Colonic mucosa (tissue), 4 donors: ENCODE results near the gene ACVR1. TPM values are rescaled to one million over a fixed set of nuclear protein-coding genes. Genes with fewer than 3 reads are reported as not detected.

ENCODE experiments used
- DNase-seq: peaks from one replicate; pipeline ENCODE4 v3.0.0-alpha.2; 2020
- H3K27ac ChIP-seq: fragments of 200-600 bp; one replicate; pipeline ENCODE4 v1.8.0; 2021
- H3K27me3 ChIP-seq: fragments of 200-600 bp; one replicate; pipeline ENCODE4 v1.8.0; 2021
- H3K36me3 ChIP-seq: fragments of 200-600 bp; one replicate; pipeline ENCODE4 v1.8.0; 2021
- H3K4me1 ChIP-seq: fragments of 200-600 bp; one replicate; pipeline ENCODE4 v1.8.0; 2021; ENCODE audit warnings: mild to moderate bottlenecking
- H3K4me3 ChIP-seq: fragments of 200-600 bp; one replicate; pipeline ENCODE4 v1.8.0; 2021
- H3K9ac ChIP-seq, 2 donors: one replicate each; pipeline ENCODE4 v1.7.0; 2013; ENCODE audit warnings: control low read depth in 2 of 2, low read depth in 2 of 2, low read length in 2 of 2
- H3K9me3 ChIP-seq: fragments of 200-600 bp; one replicate; pipeline ENCODE4 v1.8.0; 2021
- intact Hi-C: fragments of 100-400 bp; cut with DNase I; formaldehyde crosslinking; loops from one replicate; pipeline ENCODE4 v1.14.1; 2022
- total RNA-seq, 2 donors: library from RNA; stranded (reverse); fragmentation: NEBNext Ultra II Directional in 1 of 2; extraction: Animal tissue kit (Norgen Biotek cat#: 25700) in 1 of 2; gene quantifications; one replicate each; pipeline ENCODE4 v1.2.1, GENCODE V29; 2021
- TF ChIP-seq, protein P1 (sequence below): fragments of 200-600 bp; IDR thresholded peaks from one replicate; pipeline ENCODE4 v1.8.0; 2022; ENCODE audit warnings: antibody characterized with exemption, mild to moderate bottlenecking
- donor health status: healthy.
- donor health status: DM: no; HTN: no; CAD: no.
- donor health status: DM: no; HTN: no; CAD: no.

Gene ACVR1
- total RNA-seq, 2 donors from 2014 or later: 15.8 to 18.0 TPM

DNA sequence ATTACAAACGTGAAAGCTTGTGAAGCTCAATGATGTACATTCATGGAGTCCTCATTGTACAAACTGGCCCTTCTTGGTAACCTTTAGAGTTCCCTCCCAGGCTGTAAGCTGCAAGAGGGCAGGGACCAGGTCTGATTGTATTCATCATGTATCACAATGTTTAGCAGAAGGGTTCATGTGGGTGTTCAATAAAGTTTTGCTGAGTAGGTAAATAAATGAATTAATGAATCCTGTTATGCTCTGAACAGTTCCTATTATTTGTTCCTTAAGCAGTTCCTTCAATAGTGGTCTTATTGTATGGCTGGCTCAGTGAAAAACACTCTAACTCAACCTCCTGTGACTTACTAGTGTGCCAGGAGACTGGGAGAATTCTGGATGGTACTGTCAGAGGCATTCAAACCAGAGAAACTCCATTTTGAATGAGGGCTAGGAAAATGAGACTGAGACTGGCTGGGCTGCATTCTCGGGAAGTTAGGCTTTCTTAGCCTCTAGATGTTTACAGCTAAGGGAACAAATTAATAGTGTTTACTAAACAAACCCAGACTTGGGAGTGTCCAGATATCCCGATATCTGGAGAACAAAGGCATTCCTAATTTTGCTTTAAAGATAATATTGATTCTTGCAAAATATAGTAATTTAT, 1.8 kb upstream of the ACVR1 start:
- no peak for DNase-seq
- no peak overlapping the region for H3K4me3 ChIP-seq
- peaks cover 5% of the 10 kb centered on the region for H3K4me1 ChIP-seq
- H3K27ac ChIP-seq: no peak overlapping the region
- H3K9ac ChIP-seq: no peak overlapping the region
- TF ChIP-seq, protein P1, sequence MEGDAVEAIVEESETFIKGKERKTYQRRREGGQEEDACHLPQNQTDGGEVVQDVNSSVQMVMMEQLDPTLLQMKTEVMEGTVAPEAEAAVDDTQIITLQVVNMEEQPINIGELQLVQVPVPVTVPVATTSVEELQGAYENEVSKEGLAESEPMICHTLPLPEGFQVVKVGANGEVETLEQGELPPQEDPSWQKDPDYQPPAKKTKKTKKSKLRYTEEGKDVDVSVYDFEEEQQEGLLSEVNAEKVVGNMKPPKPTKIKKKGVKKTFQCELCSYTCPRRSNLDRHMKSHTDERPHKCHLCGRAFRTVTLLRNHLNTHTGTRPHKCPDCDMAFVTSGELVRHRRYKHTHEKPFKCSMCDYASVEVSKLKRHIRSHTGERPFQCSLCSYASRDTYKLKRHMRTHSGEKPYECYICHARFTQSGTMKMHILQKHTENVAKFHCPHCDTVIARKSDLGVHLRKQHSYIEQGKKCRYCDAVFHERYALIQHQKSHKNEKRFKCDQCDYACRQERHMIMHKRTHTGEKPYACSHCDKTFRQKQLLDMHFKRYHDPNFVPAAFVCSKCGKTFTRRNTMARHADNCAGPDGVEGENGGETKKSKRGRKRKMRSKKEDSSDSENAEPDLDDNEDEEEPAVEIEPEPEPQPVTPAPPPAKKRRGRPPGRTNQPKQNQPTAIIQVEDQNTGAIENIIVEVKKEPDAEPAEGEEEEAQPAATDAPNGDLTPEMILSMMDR: no peak
- H3K36me3 ChIP-seq: no peaks in the 10 kb centered on the region
- no peaks in the 10 kb centered on the region for H3K27me3 ChIP-seq
- no peaks in the 10 kb centered on the region for H3K9me3 ChIP-seq
- intact Hi-C loops: loop anchor here (5.0 to 10.0 kb wide), 2 partner anchors 91 to 127 kb away; no protein-coding TSS in a partner anchor

DNA sequence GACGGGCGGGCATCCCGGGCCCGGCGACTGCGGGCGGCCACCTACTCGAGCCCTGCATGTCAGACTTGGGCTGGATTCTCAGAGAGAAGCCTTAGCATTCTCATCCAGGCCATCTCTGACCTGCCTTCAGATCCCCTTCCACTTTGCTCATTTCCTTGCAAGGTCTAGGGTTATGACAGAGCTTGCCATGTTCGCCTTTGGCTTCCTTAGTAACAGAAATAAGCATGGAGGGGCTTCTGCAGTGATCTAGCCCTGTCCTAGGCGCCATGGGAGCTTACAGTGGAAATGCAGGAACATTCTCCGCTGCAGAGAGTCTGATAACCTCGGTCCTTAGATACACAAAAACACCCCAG, 632 bp upstream of the ACVR1 start:
- H3K4me1 ChIP-seq: peaks cover 5% of the 10 kb centered on the region
- no peaks in the 10 kb centered on the region for H3K27me3 ChIP-seq
- DNase-seq: no peak
- H3K4me3 ChIP-seq: peak overlapping the region; percentile 73
- no peaks in the 10 kb centered on the region for H3K9me3 ChIP-seq
- peak overlapping the region; percentile 76 to 89 for H3K9ac ChIP-seq
- intact Hi-C loops: loop anchor here (5.0 to 10.0 kb wide), 2 partner anchors 89 to 128 kb away; no protein-coding TSS in a partner anchor
- H3K27ac ChIP-seq: peak overlapping the region; percentile 97
- TF ChIP-seq, protein P1: no peak
- H3K36me3 ChIP-seq: no peaks in the 10 kb centered on the region

DNA sequence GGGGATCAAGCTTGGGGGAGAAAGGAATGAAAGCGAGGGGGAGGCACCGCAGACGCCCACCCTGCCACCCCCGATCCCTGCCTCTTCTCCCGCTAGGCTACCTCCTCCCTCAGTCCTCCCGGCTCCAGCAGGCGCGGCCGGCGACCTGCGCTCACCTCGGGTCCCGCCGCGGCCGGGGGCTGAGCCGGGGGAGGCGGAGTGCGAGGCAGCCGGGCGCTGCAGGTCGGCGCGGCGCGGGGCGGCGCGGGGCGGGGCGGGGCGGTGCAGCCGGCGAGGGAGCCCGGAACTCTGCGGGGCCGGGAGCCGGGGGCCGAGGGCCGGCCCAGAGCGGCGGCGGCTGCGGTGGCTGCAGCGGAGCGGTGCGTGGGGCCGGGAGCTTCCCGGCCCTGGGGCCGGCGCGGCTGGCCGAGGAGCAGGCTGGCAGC, 477 bp downstream of the ACVR1 start:
- TF ChIP-seq, protein P1: no peak
- Histone ChIP-seq H3K4me3 (peak overlapping the region; percentile 73), H3K27ac (peak overlapping the region; percentile 97), H3K9me3 (no peaks in the 10 kb centered on the region), H3K27me3 (no peaks in the 10 kb centered on the region), H3K9ac (peak overlapping the region; percentile 52 to 89), H3K4me1 (peaks cover 5% of the 10 kb centered on the region), H3K36me3 (no peaks in the 10 kb centered on the region)
- peak; percentile 62 for DNase-seq
- intact Hi-C loops: loop anchor here (5.0 to 10.0 kb wide), 2 partner anchors 88 to 129 kb away; no protein-coding TSS in a partner anchor

DNA sequence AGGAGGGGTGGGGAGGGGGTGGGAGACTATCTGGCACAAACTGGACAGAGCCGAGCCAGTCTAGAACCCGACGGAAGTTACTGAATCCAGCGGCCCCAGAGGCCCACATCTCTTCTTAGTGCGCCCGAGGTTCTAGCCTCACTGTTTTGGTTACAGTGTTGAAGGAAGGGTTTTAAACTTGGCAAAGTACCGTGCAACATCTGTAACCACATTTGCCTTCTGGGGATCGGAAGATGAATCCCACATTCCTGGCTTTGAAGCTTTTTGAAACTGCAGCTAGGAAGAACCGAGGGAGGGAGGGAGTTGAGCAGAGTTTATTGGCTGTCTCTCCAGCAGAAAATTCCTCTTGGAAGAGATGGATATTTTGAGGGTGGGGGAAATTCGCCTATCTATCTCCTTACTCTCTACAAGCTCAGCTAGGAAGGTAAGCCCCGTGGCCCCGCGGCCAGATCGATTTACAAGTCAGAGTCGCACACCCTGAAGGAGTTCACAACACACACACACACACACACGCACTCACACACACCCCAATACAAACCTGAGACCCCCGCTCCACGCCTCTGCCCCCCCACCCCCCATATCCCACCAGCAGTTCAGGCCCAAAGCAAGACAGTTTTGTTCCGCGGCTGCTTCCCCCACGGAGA, 1.0 kb downstream of the ACVR1 start:
- H3K4me3 ChIP-seq: peak overlapping the region; percentile 59
- H3K9me3 ChIP-seq: no peaks in the 10 kb centered on the region
- H3K4me1 ChIP-seq: peaks cover 5% of the 10 kb centered on the region
- intact Hi-C loops: loop anchor here (5.0 to 10.0 kb wide), 2 partner anchors 88 to 130 kb away; no protein-coding TSS in a partner anchor
- H3K36me3 ChIP-seq: no peaks in the 10 kb centered on the region
- no peaks in the 10 kb centered on the region for H3K27me3 ChIP-seq
- peak overlapping the region; percentile 65 for H3K27ac ChIP-seq
- DNase-seq: peak; percentile 47
- TF ChIP-seq, protein P1: no peak
- peak overlapping the region; percentile 52 to 89 for H3K9ac ChIP-seq

DNA sequence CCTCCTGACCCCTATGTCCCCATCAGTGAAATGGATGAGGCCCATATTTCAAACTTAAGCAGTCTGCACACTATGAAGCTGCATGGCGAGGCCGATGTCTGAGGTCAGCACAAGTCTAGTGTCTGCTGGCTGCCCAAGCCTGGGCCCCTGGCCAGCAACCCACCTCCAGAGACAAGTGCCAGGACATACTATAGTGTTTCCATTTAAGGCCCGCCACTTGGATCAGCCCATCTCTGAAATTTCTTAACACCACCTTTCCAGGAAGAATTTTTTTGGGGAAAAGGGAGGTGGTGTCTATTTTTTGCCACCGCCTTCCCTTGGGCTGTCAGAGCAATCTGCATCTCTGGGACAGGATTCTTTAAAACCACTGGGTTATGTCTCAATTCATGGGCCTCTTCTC, 1.8 kb downstream of the ACVR1 start:
- Histone ChIP-seq H3K27me3 (no peaks in the 10 kb centered on the region), H3K27ac (peak overlapping the region; percentile 65), H3K36me3 (no peaks in the 10 kb centered on the region), H3K9ac (peak overlapping the region in 1 of 2 donors; percentile 52), H3K9me3 (no peaks in the 10 kb centered on the region), H3K4me1 (peaks cover 5% of the 10 kb centered on the region), H3K4me3 (peak overlapping the region; percentile 59)
- intact Hi-C loops: loop anchor here (10.0 kb wide), 1 partner anchor 130 kb away; no protein-coding TSS in a partner anchor
- TF ChIP-seq, protein P1: no peak
- no peak for DNase-seq
